SH-SY5Y (cell line): ENCODE results near the gene RILPL2.

Experiments
- GATA2 ChIP-seq: IDR thresholded peaks from 2 replicates; pipeline ENCODE4 v1.6.1; 2011; ENCODE audit warnings: mild to moderate bottlenecking, low read depth, low read length
- GATA3 ChIP-seq: IDR thresholded peaks from 2 replicates; pipeline ENCODE4 v1.6.1; 2011; ENCODE audit warnings: low read depth, mild to moderate bottlenecking, low read length, moderate library complexity

RILPL2 gene

DNA sequence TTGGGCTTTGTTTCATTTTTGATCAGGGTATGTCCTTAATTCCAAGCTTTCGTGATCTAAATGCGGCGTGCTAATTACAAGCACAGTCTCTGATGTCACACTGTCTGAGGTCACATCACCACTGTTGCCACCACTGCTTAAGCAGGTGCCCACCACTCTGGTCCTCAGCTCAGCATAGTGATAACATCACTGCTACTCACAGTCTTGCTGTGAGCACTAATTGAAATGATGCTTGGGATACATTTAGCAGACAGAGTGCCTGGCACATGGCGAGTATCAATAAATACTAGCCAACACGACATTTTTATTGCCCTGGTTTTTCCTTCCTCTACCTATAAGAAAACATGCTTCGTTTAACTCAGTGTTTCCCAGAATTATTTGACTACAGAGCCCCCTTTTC is 7.9 kb downstream of the RILPL2 start:
- TF ChIP-seq GATA2 (peak; percentile 41; the same call in 1 of the 2 replicates), GATA3 (no peak)

- TF ChIP-seq GATA3 (no peak), GATA2 (no peak)
Measured at GRCh38 chr12:123427036-123427769, 9.3 kb downstream of the RILPL2 start.

DNA sequence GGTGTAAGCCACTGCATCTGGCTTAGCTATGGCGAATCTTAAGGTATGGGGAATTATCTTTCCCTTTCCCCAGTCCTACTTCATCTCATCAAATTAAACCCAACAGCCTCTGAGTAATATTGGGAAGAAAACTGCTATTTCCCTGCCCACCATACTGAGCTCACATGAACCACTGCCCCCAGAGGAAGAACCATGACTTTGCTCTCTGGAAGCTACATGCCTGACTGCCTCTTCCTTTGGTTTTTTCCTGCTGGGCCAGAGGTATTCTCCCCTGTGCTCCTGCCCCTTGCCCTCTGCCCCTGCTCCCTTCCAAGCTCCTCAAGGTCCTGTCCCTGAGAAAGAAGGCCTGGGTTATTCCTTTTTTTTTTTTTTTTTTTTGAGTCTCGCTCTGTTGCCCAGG is 15.2 kb downstream of the RILPL2 start:
- no peak for TF ChIP-seq GATA3
- TF ChIP-seq GATA2, result no peak

- TF ChIP-seq GATA2 (no peak), GATA3 (no peak)
Measured at GRCh38 chr12:123410041-123410412, 26.5 kb downstream of the RILPL2 start.

DNA sequence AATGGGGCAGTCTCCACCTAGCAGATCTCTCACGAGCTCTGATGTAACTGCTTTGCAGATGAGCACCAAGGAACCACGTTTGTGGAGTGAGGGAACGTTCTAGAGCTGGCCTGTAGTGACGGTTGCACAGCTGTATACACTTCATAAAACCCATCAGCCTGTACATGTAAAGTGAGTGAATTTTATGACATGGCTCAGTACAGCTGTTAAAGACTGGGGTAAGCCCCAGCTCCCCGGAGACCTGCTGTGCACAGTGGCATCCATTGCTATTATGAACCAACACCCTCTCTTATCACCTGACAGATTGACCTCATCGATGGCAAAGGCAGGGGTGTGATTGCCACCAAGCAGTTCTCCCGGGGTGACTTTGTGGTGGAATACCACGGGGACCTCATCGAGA is 31.9 kb downstream of the RILPL2 start:
- no peak for TF ChIP-seq GATA3
- TF ChIP-seq GATA2, result no peak

GRCh38 chr12:123401753-123402683 is 34.5 kb downstream of the RILPL2 start:
- no peak for TF ChIP-seq GATA3
- TF ChIP-seq GATA2, result no peak

DNA sequence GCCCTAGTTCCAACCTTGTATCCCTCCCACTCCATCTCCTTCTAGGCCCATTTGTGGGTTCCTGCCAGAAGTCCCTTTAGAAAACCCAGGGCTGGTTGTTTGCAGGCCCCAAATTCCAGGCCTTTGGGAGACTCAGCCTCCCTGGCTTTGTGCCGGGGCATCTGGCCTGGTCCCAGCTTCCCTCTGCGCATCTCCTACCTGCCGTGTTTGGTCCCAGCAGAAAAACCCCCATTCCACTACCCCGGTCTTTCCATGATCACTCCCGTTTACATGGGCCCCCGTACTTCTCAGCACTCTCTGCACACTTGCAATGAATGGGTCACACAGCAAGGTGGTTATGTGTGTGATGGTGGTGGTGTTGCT is 37.2 kb downstream of the RILPL2 start:
- TF ChIP-seq GATA2, result no peak
- TF ChIP-seq GATA3, result no peak

GRCh38 chr12:123398550-123399254 is 37.8 kb downstream of the RILPL2 start:
- TF ChIP-seq GATA2, result no peak
- TF ChIP-seq GATA3, result no peak

GRCh38 chr12:123398177-123398549 is 38.3 kb downstream of the RILPL2 start:
- TF ChIP-seq GATA3 (no peak), GATA2 (no peak)

DNA sequence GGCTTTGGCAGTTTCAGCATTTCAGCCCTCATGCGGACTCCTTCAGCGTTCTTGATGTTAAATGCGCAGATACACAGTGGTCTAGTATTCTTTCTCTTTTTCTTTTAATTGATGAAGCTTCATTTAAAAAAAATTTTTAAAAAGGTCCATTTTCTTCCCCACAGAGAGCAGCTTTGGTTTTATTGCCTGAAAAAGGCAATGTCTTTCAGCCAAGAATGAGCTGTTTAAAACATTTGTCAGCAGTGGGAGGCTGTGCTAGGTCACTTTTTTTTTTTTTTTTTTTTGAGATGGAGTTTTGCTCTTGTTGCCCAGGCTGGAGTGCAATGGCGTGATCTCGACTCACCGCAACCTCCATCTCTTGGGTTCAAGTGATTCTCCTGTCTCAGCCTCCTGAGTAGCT is 39.1 kb downstream of the RILPL2 start:
- TF ChIP-seq GATA2 (no peak), GATA3 (no peak)

DNA sequence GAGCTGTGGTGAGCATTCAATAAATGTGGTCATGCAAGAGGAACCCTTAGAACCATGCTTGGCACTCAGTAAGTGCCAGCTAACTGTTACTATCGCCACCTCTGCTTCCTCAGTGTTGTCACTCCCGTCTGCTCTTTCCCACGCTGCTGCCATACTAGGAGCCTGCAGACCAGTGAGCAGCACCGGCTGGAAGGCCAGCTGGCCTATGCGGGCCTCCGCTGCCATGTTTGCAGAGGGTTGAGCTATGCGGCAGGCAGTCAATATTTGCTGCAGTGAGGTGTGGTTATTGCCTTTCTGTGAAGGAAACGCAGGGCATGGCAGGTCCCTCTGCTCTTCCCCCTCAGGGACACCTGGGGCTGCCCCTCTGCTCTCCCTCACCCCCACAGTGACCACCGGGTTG is 39.5 kb downstream of the RILPL2 start:
- TF ChIP-seq GATA3 (no peak), GATA2 (no peak)

DNA sequence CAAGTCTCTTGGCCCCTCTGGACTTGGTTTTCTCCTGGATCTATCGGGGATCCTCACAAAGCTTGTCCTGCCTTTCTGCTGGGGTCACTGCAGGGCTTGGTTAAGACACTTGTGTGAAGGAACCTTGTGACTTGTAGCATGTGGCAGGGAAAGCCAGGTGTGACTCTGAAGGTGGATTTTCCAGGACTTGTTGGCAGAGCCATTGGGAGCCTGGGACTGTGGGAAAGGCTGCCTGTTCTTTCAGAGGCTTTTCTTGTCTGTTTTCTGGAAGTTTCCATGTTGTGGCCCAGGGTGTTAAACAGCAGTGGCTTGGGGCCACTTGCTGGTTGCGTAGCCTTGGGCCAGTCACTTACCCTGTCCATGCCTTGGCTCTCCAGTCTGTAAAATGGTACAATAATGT is 39.9 kb downstream of the RILPL2 start:
- TF ChIP-seq GATA2 (no peak), GATA3 (no peak)

DNA sequence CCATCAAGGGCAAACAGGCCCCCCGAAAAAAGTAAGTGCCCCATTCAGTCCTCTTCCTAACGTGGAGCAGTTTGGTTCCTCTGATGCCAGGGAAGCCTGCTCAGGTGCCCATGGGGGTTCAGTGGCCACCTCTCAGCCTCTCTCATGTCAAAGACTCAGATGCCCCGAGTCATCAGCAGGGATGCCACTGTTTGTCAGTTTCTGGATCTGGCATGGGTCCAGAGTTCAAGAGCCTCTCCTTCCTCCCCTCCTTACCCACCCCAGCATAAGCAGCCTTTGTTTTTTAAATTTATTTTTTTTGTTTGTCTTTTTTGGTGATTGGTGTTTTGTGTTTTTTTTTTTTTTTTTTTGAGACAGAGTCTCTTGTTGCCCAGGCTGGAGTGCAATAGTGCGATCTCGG is 41.2 kb downstream of the RILPL2 start:
- TF ChIP-seq GATA2 (no peak), GATA3 (no peak)

DNA sequence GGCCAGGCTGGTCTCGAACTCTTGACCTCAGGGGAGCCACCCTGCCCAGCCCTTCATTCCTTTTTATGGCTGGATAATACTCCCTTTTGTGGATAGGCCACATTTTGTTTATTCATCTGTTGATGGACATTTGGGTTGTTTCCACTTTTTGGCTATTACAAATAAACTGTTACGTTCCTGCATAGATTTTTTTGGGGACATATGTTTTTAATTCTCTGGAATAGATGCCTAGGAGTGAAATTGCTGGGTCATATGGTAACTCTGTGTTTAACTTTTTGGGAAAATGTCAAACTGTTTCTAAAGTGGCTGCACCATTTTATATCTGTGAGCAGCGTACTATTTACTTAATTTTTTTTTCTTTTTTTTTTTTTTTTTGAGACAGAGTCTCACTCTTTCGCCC is 42.7 kb downstream of the RILPL2 start:
- TF ChIP-seq GATA3 (no peak), GATA2 (no peak)

DNA sequence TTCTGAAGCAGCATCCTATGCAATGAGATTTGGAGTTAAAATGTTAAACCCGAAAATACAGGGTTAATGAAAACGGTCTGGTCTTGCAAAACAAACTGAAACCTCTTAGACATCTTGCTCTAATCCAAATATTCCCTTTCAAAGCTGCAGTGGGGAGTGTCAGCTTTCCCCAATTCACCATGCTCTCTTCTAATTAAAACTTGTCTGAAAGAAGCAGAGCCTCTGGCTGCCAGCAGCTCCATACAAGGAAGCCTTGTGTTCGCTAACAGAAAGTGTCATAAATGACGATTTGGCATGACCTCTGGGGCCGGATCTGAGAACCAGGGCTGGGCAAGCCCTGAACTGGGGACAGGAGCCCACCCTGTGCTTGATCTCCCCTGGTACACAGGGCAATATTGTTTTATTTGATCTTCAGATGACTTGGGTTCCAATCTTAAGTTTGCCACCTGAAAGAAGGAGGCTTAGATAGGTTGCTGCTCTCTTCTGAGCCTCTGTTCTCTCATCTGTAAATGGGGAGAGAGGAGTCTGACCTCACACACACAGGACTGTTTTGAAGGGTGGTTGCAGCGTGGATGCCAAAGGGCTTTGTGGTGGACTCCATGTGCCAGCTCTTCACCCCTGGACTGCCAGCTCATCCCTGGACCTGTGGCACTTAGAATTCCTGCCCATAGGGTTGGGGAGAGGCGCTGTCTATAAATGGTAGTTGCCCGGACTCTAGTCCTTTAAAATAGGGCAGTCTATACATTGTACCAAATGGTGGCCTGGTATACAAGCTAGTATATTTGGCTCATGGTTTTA is 44.7 kb downstream of the RILPL2 start:
- TF ChIP-seq GATA2, result no peak
- TF ChIP-seq GATA3, result no peak
